HG02678 (cell line): ENCODE data around the gene RALB.

ENCODE experiments used
- ATAC-seq: cut with Tn5 transposase; IDR thresholded peaks from one replicate; pipeline ENCODE4 v1.9.1; 2021; ENCODE audit warnings: mild to moderate bottlenecking, moderate library complexity; ENCODE audit not compliant: unreplicated experiment

The RALB gene

DNA sequence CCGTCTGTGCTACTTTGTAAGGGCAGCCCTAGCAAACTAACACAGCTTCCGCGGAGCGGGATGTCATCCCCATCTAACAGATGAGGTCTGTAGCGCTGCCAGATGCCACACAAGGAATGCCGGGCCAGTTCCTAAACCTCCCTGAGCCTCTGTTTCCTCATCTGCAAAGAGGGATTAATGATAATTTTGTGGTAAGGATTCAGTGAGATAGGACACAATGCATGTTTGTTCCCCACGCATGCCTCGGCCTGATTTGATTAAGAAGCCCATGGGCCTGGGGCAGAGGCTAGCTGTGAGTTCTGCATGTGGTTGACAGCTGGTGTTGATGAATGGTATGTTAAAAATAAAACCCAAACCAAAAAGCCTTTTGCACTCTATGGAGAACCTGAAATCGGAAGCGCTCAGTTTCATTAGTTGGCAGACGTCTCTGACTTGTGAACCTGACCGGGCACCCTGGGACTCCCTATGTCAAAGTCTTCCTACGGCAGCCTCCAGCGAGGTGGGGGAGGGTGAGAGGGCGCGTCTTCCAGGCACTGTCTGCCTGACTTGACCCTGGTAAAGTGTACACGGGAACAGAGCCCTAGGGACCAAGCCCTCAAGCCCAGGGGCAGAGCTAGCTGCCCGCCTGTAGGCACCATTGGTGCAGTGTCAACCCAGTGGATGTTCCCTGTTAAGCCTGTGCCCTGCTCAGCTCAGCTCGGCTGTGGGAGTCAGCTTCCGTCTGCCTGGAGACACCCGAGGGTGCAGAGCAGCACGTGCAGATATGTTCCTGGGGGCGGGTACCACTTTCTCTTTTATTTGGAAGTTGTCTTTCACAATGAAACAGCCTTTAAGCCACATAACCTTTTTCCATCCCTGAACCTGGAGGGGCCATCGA lies 78.5 kb downstream of the RALB start:
- ATAC-seq = peak; percentile 68

DNA sequence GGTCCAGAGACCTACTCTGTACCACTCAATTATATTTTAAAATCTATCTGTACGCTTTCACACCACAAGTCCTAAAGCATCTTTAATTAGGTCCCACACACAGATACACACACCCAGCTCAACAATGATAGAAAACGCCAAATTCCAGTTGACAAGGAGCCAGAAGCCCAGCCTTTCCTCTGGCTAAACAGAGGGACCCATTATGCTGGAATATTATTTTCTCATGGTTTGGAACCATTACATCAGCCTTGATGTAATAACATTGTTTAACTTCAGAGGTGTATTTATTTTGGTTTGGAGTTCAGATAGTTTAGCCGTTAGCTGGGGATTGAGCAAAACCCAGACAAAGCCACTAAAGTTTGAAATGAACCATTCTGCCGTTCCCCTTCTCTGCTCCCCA lies 79.3 kb downstream of the RALB start:
- ATAC-seq = no peak

DNA sequence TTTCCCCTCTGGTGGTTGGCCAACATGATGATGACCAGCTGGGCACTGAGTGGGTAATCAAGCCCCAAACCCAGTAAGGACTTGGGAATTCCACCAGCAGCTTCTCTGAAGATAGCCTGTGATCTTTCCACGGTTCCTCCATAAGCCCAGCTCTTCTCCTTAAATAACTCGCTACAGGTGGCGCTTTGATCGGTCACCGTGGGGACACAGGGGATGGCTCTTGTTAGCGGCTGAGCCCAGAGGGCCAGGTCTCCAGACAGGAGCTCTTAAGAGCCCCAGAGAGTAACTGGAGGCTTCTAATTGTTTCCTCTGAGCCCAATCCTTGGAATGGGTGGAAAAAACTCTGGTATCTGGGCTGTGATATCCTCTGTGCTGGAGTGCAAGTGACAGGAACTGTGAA lies 79.7 kb downstream of the RALB start:
- ATAC-seq = no peak

DNA sequence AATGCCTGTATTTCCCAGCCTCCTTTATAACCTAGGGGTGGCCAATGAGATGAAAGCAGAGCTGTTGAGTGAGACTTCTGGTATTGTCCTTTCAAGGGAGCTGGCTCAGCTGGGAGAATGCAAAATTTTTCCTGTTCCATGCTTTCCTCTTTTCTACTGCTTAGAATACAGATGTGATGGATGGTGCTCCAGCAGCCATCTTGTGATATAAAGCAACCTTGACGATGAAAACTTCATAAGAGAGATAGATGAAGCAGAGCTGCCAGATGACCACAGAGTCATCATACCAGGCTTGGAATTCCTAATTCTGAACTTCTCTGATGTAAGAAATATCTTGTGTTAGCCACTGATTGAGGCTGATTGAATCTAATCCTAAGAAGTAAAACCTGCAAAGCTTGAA lies 81.4 kb downstream of the RALB start:
- no peak for ATAC-seq

DNA sequence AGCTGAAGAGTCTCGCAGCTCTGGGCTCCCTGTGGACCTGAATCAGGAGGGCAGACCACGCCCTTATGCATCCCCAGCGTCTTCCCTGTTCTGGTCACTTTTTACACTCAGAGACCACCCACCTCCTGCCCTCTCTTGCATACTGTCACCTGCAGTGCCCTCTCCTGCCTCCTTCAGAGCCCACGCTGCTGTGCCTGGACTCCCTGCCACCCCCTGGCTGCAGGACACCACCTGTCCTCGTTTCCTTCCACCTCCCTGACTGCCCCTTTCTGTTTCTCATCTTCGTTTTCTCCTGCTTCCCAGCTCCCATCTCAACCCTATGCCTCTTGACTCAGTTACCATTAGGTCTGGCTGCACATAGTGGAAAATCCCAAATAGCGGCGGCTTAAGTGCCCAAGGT lies 84.1 kb downstream of the RALB start:
- no peak for ATAC-seq

DNA sequence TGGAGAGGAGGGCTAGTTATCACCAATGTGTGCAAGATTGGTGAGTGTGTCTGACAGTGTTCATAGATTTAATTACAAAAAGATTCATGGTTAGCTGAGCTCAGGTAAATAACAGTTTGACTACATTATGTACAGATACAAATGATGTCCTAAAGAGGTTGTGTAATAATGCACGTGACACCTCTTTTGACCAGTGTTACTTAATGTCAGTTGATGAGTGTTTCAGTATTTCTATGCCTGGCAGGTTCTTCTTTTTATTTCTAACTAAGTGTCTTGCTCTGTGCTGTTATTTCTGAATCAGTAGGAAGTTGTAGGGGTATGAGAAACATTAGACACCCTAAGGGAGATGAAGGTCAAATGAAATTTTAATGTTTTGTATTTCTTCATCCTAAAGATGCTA lies 85.4 kb downstream of the RALB start:
- no peak for ATAC-seq

DNA sequence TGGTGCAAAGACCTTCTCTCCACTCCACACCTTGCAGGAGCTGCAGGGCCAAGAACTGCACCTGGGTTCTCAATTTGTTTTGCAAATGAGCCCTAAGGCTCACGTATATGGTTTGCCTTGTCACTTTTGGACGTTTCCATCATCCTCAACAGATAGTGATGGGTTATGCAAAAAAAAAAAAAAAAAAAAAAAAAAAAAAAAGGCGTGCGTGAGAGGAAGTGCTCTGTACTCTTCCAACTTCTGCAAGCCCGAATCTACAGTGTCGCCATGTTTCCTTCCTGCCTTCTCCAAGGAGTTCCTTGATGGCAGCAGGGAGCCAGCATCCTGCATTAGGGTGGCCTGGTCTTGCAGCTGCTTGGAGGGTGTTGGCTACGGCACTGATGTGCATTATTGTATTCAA lies 89.3 kb downstream of the RALB start:
- no peak for ATAC-seq

DNA sequence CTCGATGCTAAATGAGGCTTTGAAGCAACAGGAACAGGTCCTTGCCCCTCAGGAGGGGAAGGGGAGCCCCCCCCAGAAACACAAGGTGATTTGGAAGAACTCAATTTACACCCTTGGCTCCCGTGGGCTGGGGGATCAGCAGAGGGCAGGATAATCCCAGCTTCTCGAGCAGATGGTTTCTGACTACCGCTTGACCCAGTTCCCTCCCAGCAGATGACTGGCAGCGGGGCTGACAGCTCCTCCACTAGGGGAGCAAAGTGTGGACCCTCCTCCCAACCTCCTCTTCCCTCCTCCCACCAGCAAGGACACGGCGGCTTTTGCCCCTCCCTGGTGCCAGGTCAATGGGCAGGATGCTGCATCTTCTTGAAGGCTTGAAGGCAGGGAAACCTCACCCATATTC lies 89.8 kb downstream of the RALB start:
- no peak for ATAC-seq

DNA sequence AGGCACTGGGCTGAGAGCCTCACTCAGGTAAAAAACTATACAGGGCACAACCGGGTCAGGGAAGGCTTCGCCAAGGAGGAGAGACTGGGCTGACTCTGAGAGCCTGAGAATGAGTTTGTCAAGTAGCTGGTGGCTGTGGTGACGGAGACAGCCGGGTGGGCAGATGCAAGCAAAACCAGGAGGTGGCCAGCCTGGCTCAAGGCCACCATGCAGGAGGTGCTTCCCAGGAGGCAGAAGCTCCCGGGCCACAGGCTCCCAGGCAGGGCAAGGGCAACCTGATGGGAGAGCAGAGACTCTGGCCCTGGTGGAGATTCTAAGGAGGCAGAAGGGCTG lies 90.4 kb downstream of the RALB start:
- peak; percentile 4 for ATAC-seq

DNA sequence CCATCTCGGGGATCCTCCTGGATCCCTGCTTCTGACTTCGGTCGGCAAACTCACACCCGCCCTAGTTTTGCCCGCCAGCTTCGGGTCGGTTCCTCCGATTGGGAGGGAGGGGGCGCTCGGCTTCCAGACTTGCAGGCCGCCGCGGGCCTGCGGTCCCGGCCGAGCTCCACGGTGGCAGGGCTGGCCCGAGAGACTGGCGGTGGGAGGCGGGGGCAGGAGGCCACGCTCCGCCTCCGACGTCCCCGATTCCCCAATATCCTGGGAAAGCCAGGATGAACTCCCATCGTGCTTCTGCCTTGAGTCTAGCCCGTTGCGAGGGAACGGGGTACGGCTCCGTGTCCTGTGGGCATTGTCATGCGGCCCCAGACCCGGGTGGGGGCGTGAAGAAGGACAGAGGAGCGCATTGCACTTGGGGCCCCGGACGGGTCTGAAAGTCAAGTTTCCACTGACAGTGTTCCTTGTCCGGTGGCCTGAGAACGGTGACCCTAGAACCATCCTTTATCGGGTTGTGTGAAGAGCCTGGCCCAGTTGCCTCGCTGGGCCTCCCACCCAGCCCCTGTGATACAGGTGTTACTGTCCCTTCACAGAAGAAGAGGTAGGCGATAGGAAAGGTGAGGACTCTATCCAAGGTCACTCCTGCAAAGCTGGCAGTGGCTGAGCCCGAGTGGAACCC lies 90.9 kb downstream of the RALB start:
- ATAC-seq = peak; percentile 53
